Uterus (tissue), 4 donors: Measurements from ENCODE around the gene UBE2C. TPM values are rescaled to one million over a fixed set of nuclear protein-coding genes. Genes with fewer than 3 reads are reported as not detected.
"Not testable (repeated sequence)": the region's sequence is repeated elsewhere in the genome, so short reads cannot be mapped to it uniquely, and the experiment has no call there.

ENCODE experiments used
- DNase-seq, 2 donors: peaks; one replicate each; pipeline ENCODE4 v3.0.0-alpha.2; 2019 to 2020
- H3K27ac ChIP-seq, 2 donors: fragments of 200-600 bp; sonication (generic); 1 replicate in 1 of 2; 2 replicates in 1 of 2; pipeline ENCODE4 v1.5.1; 2016 to 2018
- H3K27me3 ChIP-seq, 2 donors: fragments of 200-600 bp; sonication (generic); one replicate each; pipeline ENCODE4 v1.5.1; 2018 to 2019; ENCODE audit warnings: control low read depth in 1 of 2
- H3K36me3 ChIP-seq, 2 donors: fragments of 200-600 bp; sonication (generic); one replicate each; pipeline ENCODE4 v1.5.1; 2019; ENCODE audit warnings: control low read depth in 1 of 2
- H3K4me1 ChIP-seq, 2 donors: fragments of 200-600 bp; sonication (generic); one replicate each; pipeline ENCODE4 v1.5.1; 2018 to 2019; ENCODE audit warnings: control low read depth in 1 of 2
- H3K4me3 ChIP-seq, 2 donors: fragments of 200-600 bp; sonication (generic); 1 replicate in 1 of 2; 2 replicates in 1 of 2; pipeline ENCODE4 v1.5.1; 2018 to 2019; ENCODE audit warnings: mild to moderate bottlenecking in 1 of 2
- H3K9me3 ChIP-seq, 2 donors: fragments of 200-600 bp; sonication (generic); one replicate each; pipeline ENCODE4 v1.5.1; 2019; ENCODE audit warnings: control low read depth in 1 of 2
- POLR2A ChIP-seq, 2 donors: fragments of 450-650 bp; IDR thresholded peaks; one replicate each; pipeline ENCODE4 v1.6.1; 2016; ENCODE audit warnings: antibody characterized with exemption in 2 of 2, mild to moderate bottlenecking in 1 of 2, moderate library complexity in 1 of 2
- intact Hi-C: fragments of 100-400 bp; cut with DNase I; formaldehyde crosslinking; loops from one replicate; pipeline ENCODE4 v1.15.1; 2023; ENCODE audit warnings: low total_unique reads
- total RNA-seq, 4 donors: library from RNA; depleted of rRNA in 3 of 4; stranded (reverse); fragments of >200 nt in 3 of 4; gene quantifications; one replicate each; pipeline versions ENCODE4 v1.1.0 to v1.2.4, GENCODE V29; 2014 to 2023
- TF ChIP-seq, protein P1 (sequence below), 4 experiments: fragments of 200-600 bp in 2 of 4; fragments of 450-650 bp in 2 of 4; sonication (generic) in 2 of 4; IDR thresholded peaks; one replicate each; pipeline ENCODE4 v1.5.1; 2016 to 2019; ENCODE audit warnings: antibody characterized with exemption in 4 of 4, mild to moderate bottlenecking in 2 of 4, moderate library complexity in 1 of 4
- donor health status: DM: yes; HTN: yes; CAD: no.

UBE2C gene
- total RNA-seq, 4 donors from 2014 or later, result 12.4 TPM; not detected in 3

DNA sequence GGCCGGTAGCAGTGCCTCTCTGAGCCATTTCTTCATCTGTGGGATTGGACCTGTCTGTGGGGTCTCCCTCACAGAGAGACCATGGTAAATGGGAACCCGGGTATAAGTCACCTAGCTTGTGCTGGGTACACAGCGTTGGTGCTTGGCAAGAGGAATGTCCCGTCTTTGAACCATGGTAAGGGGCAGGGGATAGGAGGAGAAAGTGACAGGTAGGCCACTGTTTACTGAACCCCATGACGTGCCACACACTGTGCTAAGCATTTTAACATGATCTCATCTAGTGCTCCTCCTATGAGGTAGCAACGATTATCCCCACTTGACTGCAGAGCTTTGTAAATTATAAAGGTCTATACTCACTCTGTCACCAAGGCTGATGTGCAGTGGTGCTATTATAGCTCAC is 15.3 kb downstream of the UBE2C start:
- no peak overlapping the region for H3K4me3 ChIP-seq
- H3K9me3 ChIP-seq, result no peaks in the 10 kb centered on the region
- H3K36me3 ChIP-seq, result no peaks in the 10 kb centered on the region
- no peak for DNase-seq
- peak overlapping the region; percentile 83 to 86 for H3K27ac ChIP-seq
- no peaks in the 10 kb centered on the region for H3K27me3 ChIP-seq
- peaks cover 8 to 10% of the 10 kb centered on the region in 2 donors for H3K4me1 ChIP-seq
- TF ChIP-seq, protein P1, sequence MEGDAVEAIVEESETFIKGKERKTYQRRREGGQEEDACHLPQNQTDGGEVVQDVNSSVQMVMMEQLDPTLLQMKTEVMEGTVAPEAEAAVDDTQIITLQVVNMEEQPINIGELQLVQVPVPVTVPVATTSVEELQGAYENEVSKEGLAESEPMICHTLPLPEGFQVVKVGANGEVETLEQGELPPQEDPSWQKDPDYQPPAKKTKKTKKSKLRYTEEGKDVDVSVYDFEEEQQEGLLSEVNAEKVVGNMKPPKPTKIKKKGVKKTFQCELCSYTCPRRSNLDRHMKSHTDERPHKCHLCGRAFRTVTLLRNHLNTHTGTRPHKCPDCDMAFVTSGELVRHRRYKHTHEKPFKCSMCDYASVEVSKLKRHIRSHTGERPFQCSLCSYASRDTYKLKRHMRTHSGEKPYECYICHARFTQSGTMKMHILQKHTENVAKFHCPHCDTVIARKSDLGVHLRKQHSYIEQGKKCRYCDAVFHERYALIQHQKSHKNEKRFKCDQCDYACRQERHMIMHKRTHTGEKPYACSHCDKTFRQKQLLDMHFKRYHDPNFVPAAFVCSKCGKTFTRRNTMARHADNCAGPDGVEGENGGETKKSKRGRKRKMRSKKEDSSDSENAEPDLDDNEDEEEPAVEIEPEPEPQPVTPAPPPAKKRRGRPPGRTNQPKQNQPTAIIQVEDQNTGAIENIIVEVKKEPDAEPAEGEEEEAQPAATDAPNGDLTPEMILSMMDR (IDR thresholded peaks at IDR 0.05), result no peak
- no peak for TF ChIP-seq POLR2A (IDR thresholded peaks at IDR 0.05)
- intact Hi-C loops, result no loop called here

DNA sequence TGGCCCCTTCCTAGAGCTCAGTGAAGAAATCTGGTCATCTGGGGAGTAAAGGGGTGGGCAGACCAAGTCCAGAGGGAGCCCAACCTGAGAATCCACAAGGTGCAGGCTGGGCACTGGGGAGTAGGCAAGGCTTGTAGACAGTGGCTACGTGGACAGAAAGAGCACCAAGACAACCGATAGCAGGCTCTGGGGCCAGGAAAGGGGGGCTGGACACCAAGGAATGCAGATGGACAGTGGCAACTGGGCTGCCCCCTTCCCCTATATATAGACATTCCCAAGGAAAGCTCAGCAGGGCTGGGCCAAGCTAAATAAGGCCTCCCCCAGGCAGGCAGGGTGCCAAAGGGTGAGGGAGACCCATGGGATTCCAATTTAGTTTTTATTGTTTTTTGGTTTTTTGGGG is 16.1 kb downstream of the UBE2C start:
- TF ChIP-seq POLR2A (IDR thresholded peaks at IDR 0.05), result no peak
- TF ChIP-seq, protein P1 (IDR thresholded peaks at IDR 0.05), result no peak
- H3K27ac ChIP-seq, result peak overlapping the region; percentile 83 to 86
- H3K4me3 ChIP-seq, result no peak overlapping the region
- H3K9me3 ChIP-seq, result no peaks in the 10 kb centered on the region
- no peaks in the 10 kb centered on the region for H3K27me3 ChIP-seq
- no peaks in the 10 kb centered on the region for H3K36me3 ChIP-seq
- peak in 1 of 2 donors; percentile 58 for DNase-seq
- peaks cover 8 to 13% of the 10 kb centered on the region in 2 donors for H3K4me1 ChIP-seq
- intact Hi-C loops, result no loop called here

- H3K27me3 ChIP-seq, intact Hi-C loops, H3K4me3 ChIP-seq, DNase-seq, H3K36me3 ChIP-seq, H3K9me3 ChIP-seq: not testable (repeated sequence)
- peaks cover 8 to 13% of the 10 kb centered on the region in 2 donors for H3K4me1 ChIP-seq
- H3K27ac ChIP-seq, result peak overlapping the region; percentile 83 to 86
These were observed 17.2 kb downstream of the UBE2C start for GRCh38 chr20:45829673-45830106.

GRCh38 chr20:45832619-45833018 is 20.2 kb downstream of the UBE2C start:
- Histone ChIP-seq H3K4me3 (peak overlapping the region in 1 of 2 donors; percentile 83), H3K27me3 (no peaks in the 10 kb centered on the region), H3K27ac (peak overlapping the region; percentile 93 to 96), H3K9me3 (no peaks in the 10 kb centered on the region), H3K4me1 (peaks cover 12 to 13% of the 10 kb centered on the region in 2 donors), H3K36me3 (no peaks in the 10 kb centered on the region)
- DNase-seq, result no peak
- intact Hi-C loops, result no loop called here
- TF ChIP-seq, protein P1 (IDR thresholded peaks at IDR 0.05), result no peak
- no peak for TF ChIP-seq POLR2A (IDR thresholded peaks at IDR 0.05)

DNA sequence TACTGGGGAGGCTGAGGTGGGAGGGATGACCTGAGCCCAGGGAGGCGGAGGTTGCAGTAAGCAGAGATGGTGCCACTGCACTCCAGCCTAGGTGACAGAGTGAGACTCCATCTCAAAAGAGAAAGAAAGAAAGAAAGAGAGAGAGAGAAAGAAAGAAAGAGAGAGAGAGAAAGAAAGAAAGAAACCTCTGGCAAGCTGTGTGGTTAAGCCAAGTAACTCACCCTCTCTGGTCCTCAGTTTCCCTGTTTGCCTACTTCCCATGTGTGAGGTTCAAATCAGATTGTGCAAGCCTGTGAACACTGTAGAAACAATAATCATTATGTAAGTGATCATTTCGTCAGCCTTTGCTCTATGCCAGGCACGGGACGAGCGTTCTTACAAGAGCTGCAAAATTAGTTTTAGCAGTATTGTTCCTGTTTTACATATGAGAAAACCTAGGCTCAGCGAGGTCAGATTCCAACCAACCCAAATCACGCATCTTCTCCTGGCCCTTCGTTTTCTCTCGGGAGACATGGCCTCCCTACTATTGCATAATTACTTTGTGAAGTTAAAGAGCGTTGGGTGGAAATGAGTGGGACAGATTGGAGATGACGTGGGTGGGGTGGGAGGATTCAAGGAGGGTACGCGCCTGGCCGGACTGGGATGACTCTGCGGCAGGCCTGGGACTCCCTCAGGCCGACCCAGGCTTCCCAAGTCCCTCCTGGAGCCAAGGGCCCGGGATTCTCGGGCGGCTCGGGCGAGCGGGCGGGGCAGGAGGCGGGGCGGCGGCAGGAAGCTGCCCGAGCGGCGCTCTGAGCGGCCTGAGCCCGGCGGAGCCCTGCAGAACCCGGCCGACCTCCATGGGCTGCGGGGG is 20.8 kb downstream of the UBE2C start, which contains the start of gene SNX21:
TSS of gene SNX21 (plus strand) at position 770 of the 853 bp plus-strand sequence. CDS start 121 bp downstream, outside the sequence.
- peak; percentile 89 to 95 for DNase-seq
- H3K36me3 ChIP-seq, result no peaks in the 10 kb centered on the region
- intact Hi-C loops, result no loop called here
- H3K27me3 ChIP-seq, result no peaks in the 10 kb centered on the region
- peaks cover 12 to 13% of the 10 kb centered on the region in 2 donors for H3K4me1 ChIP-seq
- peak within 1 kb of the TSS; percentile 93 to 96 for H3K27ac ChIP-seq
- TF ChIP-seq POLR2A (IDR thresholded peaks at IDR 0.05), result peak in 1 of 2 donors; percentile 44
- TF ChIP-seq, protein P1 (IDR thresholded peaks at IDR 0.05), result no peak
- no peaks in the 10 kb centered on the region for H3K9me3 ChIP-seq
- peak within 1 kb of the TSS; percentile 54 to 83 for H3K4me3 ChIP-seq
